CD14-positive monocyte (primary cell): ENCODE data around the gene CBX3. TPM values are rescaled to one million over a fixed set of nuclear protein-coding genes. Genes with fewer than 3 reads are reported as not detected.

Experiments
- DNase-seq, 3 donors: peaks; one replicate each; pipeline ENCODE4 v3.0.0-alpha.2; 2011 to 2022
- H2AFZ ChIP-seq: 2 replicates; pipeline ENCODE4 v1.6.0; 2012; ENCODE audit warnings: mild to moderate bottlenecking, low read depth, low read length, inconsistent platforms; ENCODE audit not compliant: insufficient read depth, poor library complexity, severe bottlenecking
- H3K27ac ChIP-seq, 2 donors: 1 replicate in 1 of 2; 2 replicates in 1 of 2; pipeline ENCODE4 v1.5.1; 2012 to 2013; ENCODE audit warnings: low read length in 2 of 2, control low read depth in 1 of 2, inconsistent platforms in 1 of 2, low read depth in 1 of 2, mild to moderate bottlenecking in 1 of 2
- H3K27me3 ChIP-seq, 2 donors: one replicate each; pipeline versions ENCODE4 v1.6.0 to v1.6.1; 2011 to 2013; ENCODE audit warnings: low read length in 2 of 2; ENCODE audit not compliant: control insufficient read depth in 2 of 2, insufficient read depth in 2 of 2
- H3K36me3 ChIP-seq, 2 donors: replicated peaks in 1 of 2; 1 replicate in 1 of 2; 2 replicates in 1 of 2; pipeline versions ENCODE4 v1.5.1 to v1.6.1; 2012 to 2013; ENCODE audit warnings: low read length in 2 of 2, control low read depth in 1 of 2, inconsistent platforms in 1 of 2, mild to moderate bottlenecking in 1 of 2; ENCODE audit not compliant: insufficient read depth in 2 of 2, control insufficient read depth in 1 of 2
- H3K4me1 ChIP-seq, 2 donors: 1 replicate in 1 of 2; 2 replicates in 1 of 2; pipeline versions ENCODE4 v1.5.1 to v1.6.1; 2012 to 2013; ENCODE audit warnings: low read length in 2 of 2, control low read depth in 1 of 2, inconsistent platforms in 1 of 2, mild to moderate bottlenecking in 1 of 2, moderate library complexity in 1 of 2; ENCODE audit not compliant: insufficient read depth in 2 of 2, control insufficient read depth in 1 of 2
- H3K4me2 ChIP-seq: replicated peaks from 2 replicates; pipeline ENCODE3; 2012; ENCODE audit warnings: low read length, moderate library complexity, mild to moderate bottlenecking; ENCODE audit not compliant: poor library complexity, severe bottlenecking; ENCODE audit errors: extremely low read depth
- H3K4me3 ChIP-seq, 3 experiments: fragments of 200-600 bp in 1 of 3; sonication (generic) in 1 of 3; replicated peaks in 1 of 3; 1 replicate in 2 of 3; 2 replicates in 1 of 3; pipeline ENCODE4 v1.5.1; 2011 to 2013; ENCODE audit warnings: low read length in 3 of 3, mild to moderate bottlenecking in 3 of 3, control low read depth in 2 of 3, low read depth in 2 of 3, inconsistent platforms in 1 of 3, moderate library complexity in 1 of 3
- H3K79me2 ChIP-seq: 2 replicates; pipeline ENCODE4 v1.6.0; 2012; ENCODE audit warnings: mild to moderate bottlenecking, control low read depth, inconsistent platforms, low read length, moderate library complexity; ENCODE audit not compliant: insufficient read depth
- H3K9ac ChIP-seq: 2 replicates; pipeline ENCODE4 v1.6.0; 2017; ENCODE audit warnings: low read length, mild to moderate bottlenecking; ENCODE audit not compliant: insufficient read depth, poor library complexity, severe bottlenecking
- H3K9me3 ChIP-seq, 2 donors: replicated peaks in 1 of 2; 1 replicate in 1 of 2; 2 replicates in 1 of 2; pipeline versions ENCODE4 v1.5.1 to v1.6.1; 2012 to 2013; ENCODE audit warnings: low read length in 2 of 2, control low read depth in 1 of 2; ENCODE audit not compliant: control insufficient read depth in 1 of 2, insufficient read depth in 1 of 2
- H4K20me1 ChIP-seq: 2 replicates; pipeline ENCODE4 v1.6.0; 2012; ENCODE audit warnings: mild to moderate bottlenecking, low read length, control low read depth, moderate library complexity; ENCODE audit not compliant: insufficient read depth
- H3K27ac Mint-ChIP-seq, 7 donors: one replicate each; pipeline ENCODE4 v1.8.0; 2020; ENCODE audit warnings: mild to moderate bottlenecking in 7 of 7, mixed read lengths in 7 of 7, moderate library complexity in 6 of 7, inconsistent platforms in 2 of 7
- H3K27me3 Mint-ChIP-seq, 3 donors: one replicate each; pipeline ENCODE4 v1.8.0; 2021 to 2022; ENCODE audit warnings: low read depth in 3 of 3, mild to moderate bottlenecking in 3 of 3, mixed read lengths in 3 of 3, moderate library complexity in 3 of 3, inconsistent platforms in 1 of 3
- H3K36me3 Mint-ChIP-seq, 2 donors: one replicate each; pipeline ENCODE4 v1.8.0; 2020; ENCODE audit warnings: mixed read lengths in 2 of 2, inconsistent platforms in 1 of 2, mild to moderate bottlenecking in 1 of 2
- H3K4me1 Mint-ChIP-seq: one replicate; pipeline ENCODE4 v1.8.0; 2020; ENCODE audit warnings: mild to moderate bottlenecking, mixed read lengths
- H3K4me3 Mint-ChIP-seq, 2 donors: one replicate each; pipeline ENCODE4 v1.8.0; 2020; ENCODE audit warnings: mild to moderate bottlenecking in 2 of 2, mixed read lengths in 2 of 2, moderate library complexity in 1 of 2
- H3K9me3 Mint-ChIP-seq, 7 donors: one replicate each; pipeline ENCODE4 v1.8.0; 2020 to 2022; ENCODE audit warnings: mixed read lengths in 7 of 7, mild to moderate bottlenecking in 6 of 7, moderate library complexity in 6 of 7, inconsistent platforms in 2 of 7
- CTCF ChIP-seq: fragments of 200-600 bp; IDR thresholded peaks from one replicate; pipeline ENCODE4 v1.8.0; 2022; ENCODE audit warnings: antibody characterized with exemption, mild to moderate bottlenecking
- WGBS: methylation state at CpG from one replicate; pipeline ENCODE4 v1.1.5; 2013; ENCODE audit warnings: missing lambda C conversion rate; ENCODE audit not compliant: insufficient coverage; 5-methylcytosine and 5-hydroxymethylcytosine counted together
- intact Hi-C, 2 donors: fragments of 100-400 bp; cut with micrococcal nuclease; formaldehyde crosslinking; loops; one replicate each; pipeline versions ENCODE4 v1.15.0 to v1.15.1; 2023
- polyA plus RNA-seq, 3 donors: library from polyadenylated mRNA; depleted of rRNA in 1 of 3; unstranded in 2 of 3; stranded (reverse) in 1 of 3; fragments of 300-500 nt in 2 of 3; fragments of >200 nt in 1 of 3; fragmentation: Illumina TruSeq in 2 of 3; gene quantifications; 1 replicate in 2 of 3; 2 replicates in 1 of 3; pipeline ENCODE4 v1.2.3, GENCODE V29; 2012 to 2021

Gene CBX3
- polyA plus RNA-seq, 3 donors: 48.1 to 78.1 (median 63.7) TPM

GRCh38 chr7:26185131-26185843, 16.3 kb upstream of the CBX3 start:
- Histone ChIP-seq H3K4me1 (no peaks in the 10 kb centered on the region), H3K9ac (no peak overlapping the region), H3K27ac (no peak overlapping the region), H3K36me3 (peaks cover 16 to 22% of the 10 kb centered on the region in 2 donors), H2AFZ (no peak overlapping the region), H3K9me3 (no peaks in the 10 kb centered on the region), H3K79me2 (peaks cover 11% of the 10 kb centered on the region), H3K4me2 (no peak overlapping the region), H3K4me3 (no peak overlapping the region), H4K20me1 (peaks cover 94% of the 10 kb centered on the region), H3K27me3 (no peaks in the 10 kb centered on the region)
- Mint-ChIP-seq H3K27ac (peak overlapping the region in 5 of 7 donors; percentile 23 to 82 (median 63)), H3K36me3 (peaks cover 11 to 30% of the 10 kb centered on the region in 2 donors), H3K9me3 (no peaks in the 10 kb centered on the region), H3K4me3 (no peak overlapping the region), H3K27me3 (no peaks in the 10 kb centered on the region), H3K4me1 (peaks cover 29% of the 10 kb centered on the region)
- WGBS: 80% methylated on average over 1 of the region's 10 CpGs
- intact Hi-C loops: no loop called here
- DNase-seq: no peak
- TF ChIP-seq CTCF: no peak

GRCh38 chr7:26185844-26186180, 15.7 kb upstream of the CBX3 start:
- peaks cover 30% of the 10 kb centered on the region for H3K4me1 Mint-ChIP-seq
- H3K27ac Mint-ChIP-seq: peak overlapping the region in 3 of 7 donors; percentile 62 to 82 (median 63)
- H4K20me1 ChIP-seq: peaks cover 98% of the 10 kb centered on the region
- intact Hi-C loops: no loop called here
- H3K9me3 ChIP-seq: no peaks in the 10 kb centered on the region
- H3K9me3 Mint-ChIP-seq: no peaks in the 10 kb centered on the region
- no peak overlapping the region for H3K4me3 Mint-ChIP-seq
- no peak overlapping the region for H2AFZ ChIP-seq
- H3K4me1 ChIP-seq: no peaks in the 10 kb centered on the region
- H3K9ac ChIP-seq: no peak overlapping the region
- H3K27me3 Mint-ChIP-seq: no peaks in the 10 kb centered on the region
- no peak for TF ChIP-seq CTCF
- H3K36me3 ChIP-seq: peaks cover 21 to 27% of the 10 kb centered on the region in 2 donors
- no peak overlapping the region for H3K4me2 ChIP-seq
- H3K36me3 Mint-ChIP-seq: peaks cover 17 to 35% of the 10 kb centered on the region in 2 donors
- WGBS: no CpG with 5 or more reads among the region's 1 CpG
- H3K4me3 ChIP-seq: no peak overlapping the region
- H3K79me2 ChIP-seq: peaks cover 17% of the 10 kb centered on the region
- no peak overlapping the region for H3K27ac ChIP-seq
- no peaks in the 10 kb centered on the region for H3K27me3 ChIP-seq
- no peak for DNase-seq
